GM12878 (cell line): ENCODE measurements around the gene CIB4. TPM values are rescaled to one million over a fixed set of nuclear protein-coding genes. Genes with fewer than 3 reads are reported as not detected.

ENCODE experiments used
- ATAC-seq: fragments of 200-7000 bp; cut with Tn5 transposase; 3 replicates; pipeline ENCODE4 v1.9.1; 2020; ENCODE audit warnings: mild to moderate bottlenecking, moderate library complexity
- BruUV-seq: library from RNA; stranded (reverse); fragments of 400-500 nt; replicated peaks from 2 replicates; lab custom pipeline; 2021; lab: Mats Ljungman, UMichigan
- CTCF ChIA-PET: fragments of 300-600 bp; sonication (Branson Sonifier 250); formaldehyde crosslinking; extraction: SDS; loops from one replicate; lab custom pipeline; 2021; ENCODE audit warnings: inconsistent platforms; lab: Yijun Ruan, JAX
- POLR2A ChIA-PET: fragments of 350-600 bp; formaldehyde crosslinking; extraction: SDS; loops from one replicate; lab custom pipeline; 2021; ENCODE audit warnings: inconsistent platforms; lab: Charles Lee
- RAD21 ChIA-PET: fragments of 300-600 bp; sonication (Branson Sonifier 250); formaldehyde crosslinking; loops from one replicate; lab custom pipeline; 2023; ENCODE audit warnings: antibody characterized with exemption; ENCODE audit not compliant: unreplicated experiment; lab: Charles Lee
- SMC1A ChIA-PET: fragments of 300-600 bp; sonication (Branson Sonifier 250); formaldehyde crosslinking; loops from one replicate; lab custom pipeline; 2023; ENCODE audit not compliant: unreplicated experiment, uncharacterized antibody; lab: Charles Lee
- DNase-seq: peaks from one replicate; pipeline ENCODE4 v3.0.0-alpha.2; 2011; ENCODE audit warnings: low read depth, low spot score
- FAIRE-seq: peaks from 3 replicates; lab custom pipeline; 2011; peaks lifted over from hg19 to GRCh38; lab: Jason Lieb, UNC
- H2AFZ ChIP-seq: 2 replicates; pipeline ENCODE4 v1.6.0; 2011; ENCODE audit warnings: low read depth, low read length, control low read depth; ENCODE audit not compliant: control insufficient read depth
- H3K27ac ChIP-seq: 2 replicates; pipeline ENCODE4 v1.5.1; 2011; ENCODE audit warnings: control low read depth; ENCODE audit not compliant: control insufficient read depth, insufficient read depth
- H3K27me3 ChIP-seq, 2 experiments: replicated peaks in 1 of 2; 2 replicates each; pipeline versions ENCODE4 v1.6.0 to v1.6.1; 2011; ENCODE audit warnings: low read length in 1 of 2; ENCODE audit not compliant: control insufficient read depth in 2 of 2, insufficient read depth in 2 of 2
- H3K36me3 ChIP-seq, 2 experiments: 2 replicates each; pipeline ENCODE4 v1.5.1; 2011; ENCODE audit warnings: low read length in 1 of 2; ENCODE audit not compliant: control insufficient read depth in 2 of 2, insufficient read depth in 2 of 2
- H3K4me1 ChIP-seq: 2 replicates; pipeline ENCODE4 v1.6.1; 2011; ENCODE audit warnings: mild to moderate bottlenecking, low read length, moderate library complexity, mixed read lengths; ENCODE audit not compliant: control insufficient read depth, insufficient read depth
- H3K4me2 ChIP-seq: 2 replicates; pipeline ENCODE4 v1.6.0; 2011; ENCODE audit warnings: control low read depth; ENCODE audit not compliant: control insufficient read depth, insufficient read depth
- H3K4me3 ChIP-seq: fragments of 200-600 bp; sonication (generic); 2 replicates; pipeline ENCODE4 v1.5.1; 2016
- H3K79me2 ChIP-seq: 2 replicates; pipeline ENCODE4 v1.6.0; 2011; ENCODE audit warnings: low read length; ENCODE audit not compliant: control insufficient read depth, insufficient read depth
- H3K9ac ChIP-seq: 2 replicates; pipeline ENCODE4 v1.8.0; 2011; ENCODE audit warnings: low read length, control low read depth, mixed read lengths; ENCODE audit not compliant: control insufficient read depth, insufficient read depth
- H3K9me3 ChIP-seq: replicated peaks from 3 replicates; pipeline ENCODE4 v1.5.1; 2011; ENCODE audit warnings: mild to moderate bottlenecking, low read length; ENCODE audit not compliant: control insufficient read depth, insufficient read depth
- H4K20me1 ChIP-seq: 2 replicates; pipeline ENCODE4 v1.6.0; 2011; ENCODE audit not compliant: control insufficient read depth, insufficient read depth
- BACH1 ChIP-seq: fragments of 450-650 bp; IDR thresholded peaks from 2 replicates; pipeline ENCODE4 v1.6.1; 2017; ENCODE audit warnings: mild to moderate bottlenecking, borderline replicate concordance
- EGR1 ChIP-seq, 2 experiments: IDR thresholded peaks; 1 replicate in 1 of 2; 2 replicates in 1 of 2; pipeline ENCODE4 v1.6.1; 2011 to 2012; ENCODE audit warnings: low read depth in 2 of 2, low read length in 2 of 2, borderline replicate concordance in 1 of 2, mild to moderate bottlenecking in 1 of 2, moderate library complexity in 1 of 2
- IKZF1 ChIP-seq: fragments of 450-650 bp; conservative IDR thresholded peaks from 2 replicates; pipeline ENCODE4 v1.6.1; 2017; ENCODE audit warnings: antibody characterized with exemption, mild to moderate bottlenecking
- MTA3 ChIP-seq: IDR thresholded peaks from 2 replicates; pipeline ENCODE4 v1.6.1; 2012; ENCODE audit warnings: low read length, inconsistent platforms, borderline replicate concordance
- NR2C2 ChIP-seq: IDR thresholded peaks from 2 replicates; pipeline ENCODE4 v1.6.1; 2011; ENCODE audit warnings: borderline replicate concordance, low read depth; ENCODE audit not compliant: control insufficient read depth, insufficient read length
- NRF1 ChIP-seq: conservative IDR thresholded peaks from 2 replicates; pipeline ENCODE4 v1.6.1; 2011; ENCODE audit warnings: mild to moderate bottlenecking, low read depth, low read length, improper control_type of control experiment
- PAX8 ChIP-seq: fragments of 450-650 bp; IDR thresholded peaks from 2 replicates; pipeline ENCODE4 v1.6.1; 2017; ENCODE audit warnings: mild to moderate bottlenecking, moderate library complexity
- SIX5 ChIP-seq: IDR thresholded peaks from 2 replicates; pipeline ENCODE4 v1.6.1; 2011; ENCODE audit warnings: mild to moderate bottlenecking, low read depth, low read length, moderate library complexity; ENCODE audit not compliant: severe bottlenecking
- YBX1 ChIP-seq: fragments of 450-650 bp; IDR thresholded peaks from 2 replicates; pipeline ENCODE4 v1.6.1; 2016; ENCODE audit warnings: antibody characterized with exemption
- WGBS: methylation state at CpG from one replicate; pipeline ENCODE4 v1.1.6; 2016; ENCODE audit warnings: low lambda C conversion rate; ENCODE audit not compliant: insufficient replicate concordance, insufficient coverage; ENCODE audit errors: missing lambda C conversion rate; 5-methylcytosine and 5-hydroxymethylcytosine counted together
- in situ Hi-C: fragments of 300-500 bp; cut with MboI; formaldehyde crosslinking; loops from 9 replicates; pipeline ENCODE4 v1.14.3; 2018; ENCODE audit warnings: mixed read lengths
- intact Hi-C: fragments of 100-400 bp; cut with micrococcal nuclease; formaldehyde crosslinking; loops from one replicate; pipeline ENCODE4 v1.14.2; 2022; ENCODE audit not compliant: unreplicated experiment
- polyA plus RNA-seq, 11 experiments: library from polyadenylated mRNA; depleted of rRNA in 4 of 11; unstranded in 6 of 11; stranded (reverse) in 5 of 11; fragments of >200 nt; fragmentation: Nextera tagmentation in 4 of 11; fragmentation: Illumina TruSeq in 1 of 11; extraction: Ambion mirVana in 4 of 11; extraction: Trizol in 1 of 11; gene quantifications; 1 replicate in 1 of 11; 2 replicates in 10 of 11; pipeline versions ENCODE4 v1.2.1 to v1.2.3, GENCODE V29; 2011 to 2016; ENCODE audit warnings: inconsistent platforms in 2 of 11, missing spikeins in 2 of 11, low read depth in 1 of 11
- total RNA-seq, 4 experiments: library from RNA; depleted of rRNA in 3 of 4; stranded (reverse); fragments of >200 nt in 3 of 4; fragmentation: Illumina TruSeq in 1 of 4; extraction: Trizol in 1 of 4; gene quantifications; 2 replicates each; pipeline versions ENCODE4 v1.2.1 to v1.2.3, GENCODE V29; 2013 to 2021
- TF ChIP-seq, protein P1 (sequence below): IDR thresholded peaks from 2 replicates; pipeline ENCODE4 v1.6.1; 2012; ENCODE audit warnings: low read depth, low read length, improper control_type of control experiment

The CIB4 gene
- total and polyA plus RNA-seq, 10 of the 15 experiments (the other 5 are each of a cell fraction or from before 2014, with no cell fraction given), result not detected

GRCh38 chr2:26568076-26568890 lies 72.9 kb downstream of the CIB4 start:
- CTCF ChIA-PET, result no interaction called here
- ATAC-seq, result no peak
- Histone ChIP-seq H3K9me3 (no peaks in the 10 kb centered on the region), H3K27ac (no peak overlapping the region), H3K4me1 (no peaks in the 10 kb centered on the region), H3K9ac (no peak overlapping the region), H2AFZ (no peak overlapping the region), H3K27me3 (peaks cover 6% of the 10 kb centered on the region in 2 experiments), H3K4me2 (no peak overlapping the region), H4K20me1 (no peaks in the 10 kb centered on the region), H3K4me3 (no peak overlapping the region), H3K36me3 (no peaks in the 10 kb centered on the region), H3K79me2 (no peaks in the 10 kb centered on the region)
- intact Hi-C loops (no loop called here), in situ Hi-C loops (no loop called here)
- no TSS peak for BruUV-seq
- POLR2A ChIA-PET, result no interaction called here
- no peak for FAIRE-seq
- RAD21 ChIA-PET, result no interaction called here
- DNase-seq, result no peak
- TF ChIP-seq PAX8 (no peak), NR2C2 (no peak), SIX5 (no peak), EGR1 (IDR thresholded peaks at IDR 0.05; ENCODE audit: borderline replicate concordance in 1 of 2, low read depth in 2 of 2, low read length in 2 of 2) (no peak), YBX1 (no peak), NRF1 (no peak), BACH1 (no peak), IKZF1 (no peak), MTA3 (no peak)
- TF ChIP-seq, protein P1, sequence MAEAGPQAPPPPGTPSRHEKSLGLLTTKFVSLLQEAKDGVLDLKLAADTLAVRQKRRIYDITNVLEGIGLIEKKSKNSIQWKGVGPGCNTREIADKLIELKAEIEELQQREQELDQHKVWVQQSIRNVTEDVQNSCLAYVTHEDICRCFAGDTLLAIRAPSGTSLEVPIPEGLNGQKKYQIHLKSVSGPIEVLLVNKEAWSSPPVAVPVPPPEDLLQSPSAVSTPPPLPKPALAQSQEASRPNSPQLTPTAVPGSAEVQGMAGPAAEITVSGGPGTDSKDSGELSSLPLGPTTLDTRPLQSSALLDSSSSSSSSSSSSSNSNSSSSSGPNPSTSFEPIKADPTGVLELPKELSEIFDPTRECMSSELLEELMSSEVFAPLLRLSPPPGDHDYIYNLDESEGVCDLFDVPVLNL, result no peak
- SMC1A ChIA-PET, result no interaction called here
- WGBS, result 30% methylated on average over 6 of the region's 7 CpGs
